HUES48 (cell line): Measurements from ENCODE around the gene TNN.

Experiments used
- H3K27ac ChIP-seq: one replicate; pipeline ENCODE4 v1.7.0; 2013; ENCODE audit warnings: low read depth, low read length, inconsistent platforms
- H3K27me3 ChIP-seq: 2 replicates; pipeline ENCODE4 v1.6.1; 2013; ENCODE audit warnings: mild to moderate bottlenecking, low read length; ENCODE audit not compliant: control insufficient read depth, insufficient read depth
- H3K36me3 ChIP-seq: 2 replicates; pipeline ENCODE4 v1.6.1; 2013; ENCODE audit warnings: low read length; ENCODE audit not compliant: control insufficient read depth, insufficient read depth
- H3K4me1 ChIP-seq: 2 replicates; pipeline ENCODE4 v1.6.1; 2013; ENCODE audit warnings: mild to moderate bottlenecking, low read length; ENCODE audit not compliant: control insufficient read depth, insufficient read depth
- H3K4me3 ChIP-seq: 2 replicates; pipeline ENCODE4 v1.5.1; 2013; ENCODE audit warnings: mild to moderate bottlenecking, low read depth, low read length
- H3K9ac ChIP-seq: 2 replicates; pipeline ENCODE4 v1.6.1; 2013; ENCODE audit warnings: mild to moderate bottlenecking, low read depth, low read length, moderate library complexity
- H3K9me3 ChIP-seq: 2 replicates; pipeline ENCODE4 v1.6.1; 2013; ENCODE audit warnings: low read length; ENCODE audit not compliant: control insufficient read depth, insufficient read depth

Gene TNN

GRCh38 chr1:175071276-175071943, 3.8 kb downstream of the TNN start:
- no peak overlapping the region for H3K9ac ChIP-seq
- H3K9me3 ChIP-seq = no peaks in the 10 kb centered on the region
- H3K4me3 ChIP-seq = no peak overlapping the region
- H3K4me1 ChIP-seq = peaks cover 32% of the 10 kb centered on the region
- no peaks in the 10 kb centered on the region for H3K27me3 ChIP-seq
- H3K27ac ChIP-seq = peak overlapping the region; percentile 31
- H3K36me3 ChIP-seq = no peaks in the 10 kb centered on the region

GRCh38 chr1:175072099-175072951, 4.7 kb downstream of the TNN start:
- H3K9me3 ChIP-seq = no peaks in the 10 kb centered on the region
- H3K4me1 ChIP-seq = peaks cover 32% of the 10 kb centered on the region
- H3K9ac ChIP-seq = no peak overlapping the region
- no peak overlapping the region for H3K4me3 ChIP-seq
- H3K27me3 ChIP-seq = no peaks in the 10 kb centered on the region
- no peaks in the 10 kb centered on the region for H3K36me3 ChIP-seq
- H3K27ac ChIP-seq = peak overlapping the region; percentile 65

GRCh38 chr1:175073061-175073460, 5.4 kb downstream of the TNN start:
- Histone ChIP-seq H3K4me1 (peaks cover 26% of the 10 kb centered on the region), H3K27ac (peak overlapping the region; percentile 65), H3K36me3 (no peaks in the 10 kb centered on the region), H3K4me3 (no peak overlapping the region), H3K9me3 (no peaks in the 10 kb centered on the region), H3K27me3 (no peaks in the 10 kb centered on the region), H3K9ac (no peak overlapping the region)

GRCh38 chr1:175073633-175074032, 6.0 kb downstream of the TNN start:
- no peaks in the 10 kb centered on the region for H3K9me3 ChIP-seq
- H3K9ac ChIP-seq = no peak overlapping the region
- H3K4me1 ChIP-seq = peaks cover 26% of the 10 kb centered on the region
- H3K27me3 ChIP-seq = no peaks in the 10 kb centered on the region
- peak overlapping the region; percentile 65 for H3K27ac ChIP-seq
- H3K36me3 ChIP-seq = no peaks in the 10 kb centered on the region
- H3K4me3 ChIP-seq = no peak overlapping the region

- no peaks in the 10 kb centered on the region for H3K9me3 ChIP-seq
- peaks cover 26% of the 10 kb centered on the region for H3K4me1 ChIP-seq
- H3K9ac ChIP-seq = no peak overlapping the region
- no peak overlapping the region for H3K4me3 ChIP-seq
- no peak overlapping the region for H3K27ac ChIP-seq
- H3K36me3 ChIP-seq = no peaks in the 10 kb centered on the region
- no peaks in the 10 kb centered on the region for H3K27me3 ChIP-seq
These were observed 8.2 kb downstream of the TNN start for GRCh38 chr1:175075572-175076568.

GRCh38 chr1:175077356-175078030, 9.9 kb downstream of the TNN start:
- Histone ChIP-seq H3K4me1 (peaks cover 14% of the 10 kb centered on the region), H3K27me3 (no peaks in the 10 kb centered on the region), H3K36me3 (no peaks in the 10 kb centered on the region), H3K4me3 (no peak overlapping the region), H3K9me3 (no peaks in the 10 kb centered on the region), H3K27ac (no peak overlapping the region), H3K9ac (no peak overlapping the region)

GRCh38 chr1:175078629-175079028, 11.0 kb downstream of the TNN start:
- Histone ChIP-seq H3K4me3 (no peak overlapping the region), H3K27ac (no peak overlapping the region), H3K9ac (no peak overlapping the region), H3K9me3 (no peaks in the 10 kb centered on the region), H3K36me3 (no peaks in the 10 kb centered on the region), H3K27me3 (no peaks in the 10 kb centered on the region), H3K4me1 (peaks cover 4% of the 10 kb centered on the region)

- H3K9me3 ChIP-seq = no peaks in the 10 kb centered on the region
- H3K4me1 ChIP-seq = no peaks in the 10 kb centered on the region
- H3K9ac ChIP-seq = no peak overlapping the region
- H3K36me3 ChIP-seq = no peaks in the 10 kb centered on the region
- no peak overlapping the region for H3K27ac ChIP-seq
- H3K4me3 ChIP-seq = no peak overlapping the region
- no peaks in the 10 kb centered on the region for H3K27me3 ChIP-seq
These were observed 11.7 kb downstream of the TNN start for GRCh38 chr1:175079338-175079737.

GRCh38 chr1:175080030-175080429, 12.4 kb downstream of the TNN start:
- H3K9ac ChIP-seq = no peak overlapping the region
- no peaks in the 10 kb centered on the region for H3K36me3 ChIP-seq
- no peaks in the 10 kb centered on the region for H3K27me3 ChIP-seq
- no peaks in the 10 kb centered on the region for H3K4me1 ChIP-seq
- H3K27ac ChIP-seq = no peak overlapping the region
- H3K9me3 ChIP-seq = no peaks in the 10 kb centered on the region
- H3K4me3 ChIP-seq = no peak overlapping the region

GRCh38 chr1:175081983-175082382, 14.3 kb downstream of the TNN start:
- no peaks in the 10 kb centered on the region for H3K4me1 ChIP-seq
- no peak overlapping the region for H3K4me3 ChIP-seq
- H3K9ac ChIP-seq = no peak overlapping the region
- no peaks in the 10 kb centered on the region for H3K27me3 ChIP-seq
- H3K36me3 ChIP-seq = no peaks in the 10 kb centered on the region
- no peak overlapping the region for H3K27ac ChIP-seq
- H3K9me3 ChIP-seq = no peaks in the 10 kb centered on the region
